ENCODE results near the gene SLC38A10. TPM values are rescaled to one million over a fixed set of nuclear protein-coding genes. Genes with fewer than 3 reads are reported as not detected.

The SLC38A10 gene
- total and polyA plus RNA-seq, 2 donors from 2014 or later: 72.7 to 89.7 TPM

GRCh38 chr17:81336930-81337325 is 41.8 kb upstream of the SLC38A10 start:
- Histone ChIP-seq H3K4me1 (ENCODE audit: control insufficient read depth in 2 of 3, insufficient read depth in 2 of 3, low read depth in 1 of 3, low read length in 3 of 3) (peaks cover 0 to 27% (median 15%) of the 10 kb centered on the region in 3 donors), H3K27ac (ENCODE audit: low read depth in 2 of 2, low read length in 2 of 2) (no peak overlapping the region), H3K36me3 (ENCODE audit: control insufficient read depth in 2 of 3, insufficient read depth in 3 of 3, low read length in 3 of 3) (no peaks in the 10 kb centered on the region), H3K27me3 (ENCODE audit: control insufficient read depth, insufficient read depth, low read length) (no peaks in the 10 kb centered on the region), H3K4me3 (ENCODE audit: low read length in 3 of 3) (no peak overlapping the region), H3K9me3 (ENCODE audit: control insufficient read depth in 2 of 3, insufficient read depth in 1 of 3, low read length in 3 of 3) (no peaks in the 10 kb centered on the region), H3K9ac (ENCODE audit: low read length in 3 of 3) (no peak overlapping the region)
- TF ChIP-seq CTCF (IDR thresholded peaks at IDR 0.05; ENCODE audit: borderline replicate concordance, extremely low read depth, insufficient read depth): no peak
- intact Hi-C loops (cut with DNase I): no loop called here
- no peak for FAIRE-seq
- peak in 2 of 5 donors; percentile 60 to 75 for DNase-seq

GRCh38 chr17:81336296-81336929 is 41.3 kb upstream of the SLC38A10 start:
- Histone ChIP-seq H3K4me3 (ENCODE audit: low read length in 3 of 3) (no peak overlapping the region), H3K27me3 (ENCODE audit: control insufficient read depth, insufficient read depth, low read length) (no peaks in the 10 kb centered on the region), H3K9me3 (ENCODE audit: control insufficient read depth in 2 of 3, insufficient read depth in 1 of 3, low read length in 3 of 3) (no peaks in the 10 kb centered on the region), H3K27ac (ENCODE audit: low read depth in 2 of 2, low read length in 2 of 2) (no peak overlapping the region), H3K36me3 (ENCODE audit: control insufficient read depth in 2 of 3, insufficient read depth in 3 of 3, low read length in 3 of 3) (no peaks in the 10 kb centered on the region), H3K9ac (ENCODE audit: low read length in 3 of 3) (no peak overlapping the region), H3K4me1 (ENCODE audit: control insufficient read depth in 2 of 3, insufficient read depth in 2 of 3, low read depth in 1 of 3, low read length in 3 of 3) (peaks cover 0 to 27% (median 15%) of the 10 kb centered on the region in 3 donors)
- peak in 2 of 5 donors; percentile 45 to 58 for DNase-seq
- intact Hi-C loops (cut with DNase I): no loop called here
- TF ChIP-seq CTCF (IDR thresholded peaks at IDR 0.05; ENCODE audit: borderline replicate concordance, extremely low read depth, insufficient read depth): no peak
- no peak for FAIRE-seq

- FAIRE-seq (no peak), DNase-seq (peak in 2 of 5 donors; percentile 60 to 76)
- intact Hi-C loops (cut with DNase I): no loop called here
- no peak overlapping the region for H3K9ac ChIP-seq (ENCODE audit: low read length in 3 of 3)
- no peak overlapping the region for H3K4me3 ChIP-seq (ENCODE audit: low read length in 3 of 3)
- H3K36me3 ChIP-seq (ENCODE audit: control insufficient read depth in 2 of 3, insufficient read depth in 3 of 3, low read length in 3 of 3): no peaks in the 10 kb centered on the region
- no peaks in the 10 kb centered on the region for H3K9me3 ChIP-seq (ENCODE audit: control insufficient read depth in 2 of 3, insufficient read depth in 1 of 3, low read length in 3 of 3)
- no peak overlapping the region for H3K27ac ChIP-seq (ENCODE audit: low read depth in 2 of 2, low read length in 2 of 2)
- TF ChIP-seq CTCF (IDR thresholded peaks at IDR 0.05; ENCODE audit: borderline replicate concordance, extremely low read depth, insufficient read depth): no peak
- H3K4me1 ChIP-seq (ENCODE audit: control insufficient read depth in 2 of 3, insufficient read depth in 2 of 3, low read depth in 1 of 3, low read length in 3 of 3): peaks cover 0 to 27% (median 15%) of the 10 kb centered on the region in 3 donors
- H3K27me3 ChIP-seq (ENCODE audit: control insufficient read depth, insufficient read depth, low read length): no peaks in the 10 kb centered on the region
Measured at GRCh38 chr17:81335773-81336157, 40.7 kb upstream of the SLC38A10 start.

Data from kidney (tissue), 14 donors.